HG02588 (cell line): ENCODE measurements around the gene YAP1.

Experiments
- ATAC-seq: cut with Tn5 transposase; IDR thresholded peaks from one replicate; pipeline ENCODE4 v1.9.1; 2021; ENCODE audit warnings: mild to moderate bottlenecking, moderate library complexity; ENCODE audit not compliant: unreplicated experiment

YAP1 gene

DNA sequence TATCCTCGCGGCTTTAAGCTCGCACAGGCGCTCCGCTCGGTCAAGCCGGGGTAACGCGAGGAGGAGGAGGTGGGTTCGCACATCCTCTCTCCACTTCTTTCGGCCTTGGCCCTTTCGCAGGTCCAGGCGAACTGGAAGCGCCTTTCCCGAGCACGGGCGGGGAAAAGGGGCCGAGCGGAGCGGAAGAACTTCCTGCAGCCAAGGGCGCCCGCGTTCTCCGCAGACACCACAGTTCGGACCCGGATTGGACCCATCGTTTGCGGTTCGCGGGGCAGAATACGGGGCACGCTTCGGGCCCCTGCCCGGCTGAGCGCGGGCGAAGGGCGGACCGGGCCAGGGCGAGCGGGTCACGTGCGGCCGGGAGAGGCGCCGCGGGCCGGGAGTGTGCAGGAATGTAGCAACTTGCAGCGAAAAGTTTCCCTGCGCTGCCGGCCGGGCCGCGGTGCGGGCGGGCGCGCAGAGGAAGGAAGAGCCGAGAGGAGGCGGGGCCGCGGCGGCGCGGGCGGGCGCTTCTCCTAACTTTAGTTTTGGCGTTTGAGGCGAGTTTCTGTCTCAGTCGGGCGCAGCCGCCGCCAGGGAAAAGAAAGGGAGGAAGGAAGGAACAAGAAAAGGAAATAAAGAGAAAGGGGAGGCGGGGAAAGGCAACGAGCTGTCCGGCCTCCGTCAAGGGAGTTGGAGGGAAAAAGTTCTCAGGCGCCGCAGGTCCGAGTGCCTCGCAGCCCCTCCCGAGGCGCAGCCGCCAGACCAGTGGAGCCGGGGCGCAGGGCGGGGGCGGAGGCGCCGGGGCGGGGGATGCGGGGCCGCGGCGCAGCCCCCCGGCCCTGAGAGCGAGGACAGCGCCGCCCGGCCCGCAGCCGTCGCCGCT lies at the start of gene YAP1:
YAP1 (plus strand) TSS at position 552 of the 865 bp plus-strand sequence. CDS start 402 bp downstream, outside the sequence.
- peak; percentile 90 for ATAC-seq

DNA sequence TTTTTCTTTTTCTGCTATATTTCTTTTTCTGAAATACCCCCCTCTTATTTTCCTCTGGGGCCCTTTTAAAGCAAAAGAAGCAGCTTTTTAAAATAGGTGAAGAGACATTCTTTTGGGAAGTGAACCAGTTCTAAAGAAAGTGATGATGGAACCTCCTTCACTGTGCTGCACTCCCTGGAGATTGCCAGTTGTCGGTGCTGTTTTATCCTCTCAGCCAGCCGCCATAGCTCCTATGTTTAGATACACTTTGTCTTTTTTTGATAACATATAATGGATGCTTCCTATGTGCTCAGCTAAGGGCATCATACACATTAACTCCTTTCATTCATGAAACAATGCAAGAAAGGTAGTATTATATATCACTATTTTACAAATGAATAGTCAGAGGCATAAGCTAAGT lies 49.0 kb upstream of the YAP1 start:
- ATAC-seq: no peak

- no peak for ATAC-seq
Measured at GRCh38 chr11:102062106-102062505, 48.1 kb upstream of the YAP1 start.

GRCh38 chr11:102064316-102064715 lies 45.9 kb upstream of the YAP1 start:
- ATAC-seq: no peak

DNA sequence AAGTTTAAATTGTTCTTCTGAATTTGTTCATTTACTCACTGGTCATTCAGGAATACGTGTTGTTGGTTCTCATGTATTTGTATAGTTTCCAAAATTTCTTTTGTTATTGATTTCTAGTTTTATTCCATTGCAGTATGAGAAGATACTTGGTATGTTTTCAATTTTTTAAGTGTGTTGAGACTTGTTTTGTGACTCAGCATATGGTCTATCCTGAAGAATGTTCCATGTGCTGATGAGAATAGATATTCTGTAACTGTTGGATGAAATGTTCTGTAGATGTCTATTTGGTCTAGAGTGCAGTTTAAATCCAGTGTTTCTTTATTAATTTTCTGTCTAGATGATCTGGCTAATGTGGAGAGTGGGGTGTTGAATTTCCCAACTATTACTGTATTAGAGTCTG lies 39.5 kb upstream of the YAP1 start:
- no peak for ATAC-seq

- ATAC-seq: no peak
Measured at GRCh38 chr11:102071497-102072472, 38.5 kb upstream of the YAP1 start.

DNA sequence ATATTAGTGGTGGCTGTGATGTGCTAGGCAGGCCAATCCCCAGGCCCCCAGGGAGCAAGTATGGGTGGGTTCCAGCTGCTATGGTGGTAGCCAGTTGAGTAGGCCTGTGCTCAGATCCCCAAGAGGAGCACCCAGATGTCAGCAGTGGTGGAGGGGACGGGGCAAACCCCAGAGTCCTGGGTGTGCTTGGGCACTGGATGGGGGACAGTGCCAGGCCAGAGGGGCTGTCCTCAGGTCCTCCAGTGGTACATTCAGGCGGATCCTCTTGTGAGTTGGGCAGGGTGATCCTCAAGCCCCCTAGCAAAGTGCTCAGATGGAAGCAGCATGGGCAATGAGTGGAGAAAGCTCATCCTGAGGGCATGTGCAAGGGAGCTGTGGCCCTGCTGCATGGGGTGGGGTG lies 37.0 kb upstream of the YAP1 start:
- ATAC-seq: no peak

DNA sequence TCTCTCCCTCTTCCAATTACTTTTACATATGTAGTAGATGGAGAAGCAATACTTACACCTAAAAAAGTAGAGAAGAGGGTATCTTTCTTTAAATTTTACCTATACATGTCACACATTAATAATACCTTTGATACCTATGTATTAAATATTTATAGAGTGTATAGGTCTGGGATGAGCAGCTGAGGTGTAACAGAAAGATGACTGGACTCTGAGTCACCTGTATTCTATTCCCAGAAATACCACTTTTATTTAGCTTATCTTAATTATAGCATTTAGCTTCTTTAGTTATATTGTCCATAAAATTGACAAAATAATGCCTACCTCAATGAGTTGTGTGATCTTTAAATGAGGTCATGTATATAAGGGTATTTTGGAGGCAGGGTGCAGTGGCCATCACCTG lies 30.6 kb upstream of the YAP1 start:
- ATAC-seq: no peak

DNA sequence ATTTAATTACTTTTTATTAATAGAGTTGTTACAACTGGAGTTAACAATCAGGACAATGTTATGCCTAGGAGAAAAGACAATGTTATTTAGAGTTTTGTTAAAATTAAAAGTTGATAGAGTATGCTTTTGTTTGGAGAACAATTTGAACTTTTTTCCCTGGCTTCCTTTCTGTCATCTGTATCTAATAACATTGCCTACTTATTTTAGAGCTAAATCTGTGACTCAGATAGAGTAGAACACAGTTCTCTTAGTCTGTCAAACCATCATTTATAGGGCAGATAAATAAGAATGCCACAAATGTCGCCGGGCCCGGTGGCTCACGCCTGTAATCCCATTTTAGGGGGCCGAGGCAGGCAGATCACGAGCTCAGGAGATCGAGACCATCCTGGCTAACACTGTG lies 28.9 kb upstream of the YAP1 start:
- ATAC-seq: no peak

- no peak for ATAC-seq
Measured at GRCh38 chr11:102085864-102086551, 24.2 kb upstream of the YAP1 start.

GRCh38 chr11:102097186-102097585 lies 13.1 kb upstream of the YAP1 start:
- no peak for ATAC-seq

DNA sequence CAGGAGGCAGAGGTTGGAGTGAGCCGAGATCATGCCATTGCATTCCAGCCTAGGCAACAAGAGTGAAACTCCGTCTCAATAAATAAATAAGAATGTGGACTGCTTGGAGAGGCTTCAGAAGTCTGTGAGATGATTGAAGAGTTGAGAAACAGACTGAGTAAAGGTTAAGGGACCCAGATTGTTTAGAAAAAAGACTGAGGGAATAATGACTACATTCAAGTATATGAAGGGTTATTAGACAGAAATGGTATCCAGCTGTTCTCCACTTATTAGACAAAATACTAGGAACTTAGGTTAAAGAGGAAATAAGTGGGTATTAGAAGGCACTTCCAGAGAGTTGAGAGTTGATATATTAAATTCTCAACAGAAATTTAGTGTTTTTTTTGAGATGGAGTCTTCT lies 10.5 kb upstream of the YAP1 start:
- ATAC-seq: no peak

DNA sequence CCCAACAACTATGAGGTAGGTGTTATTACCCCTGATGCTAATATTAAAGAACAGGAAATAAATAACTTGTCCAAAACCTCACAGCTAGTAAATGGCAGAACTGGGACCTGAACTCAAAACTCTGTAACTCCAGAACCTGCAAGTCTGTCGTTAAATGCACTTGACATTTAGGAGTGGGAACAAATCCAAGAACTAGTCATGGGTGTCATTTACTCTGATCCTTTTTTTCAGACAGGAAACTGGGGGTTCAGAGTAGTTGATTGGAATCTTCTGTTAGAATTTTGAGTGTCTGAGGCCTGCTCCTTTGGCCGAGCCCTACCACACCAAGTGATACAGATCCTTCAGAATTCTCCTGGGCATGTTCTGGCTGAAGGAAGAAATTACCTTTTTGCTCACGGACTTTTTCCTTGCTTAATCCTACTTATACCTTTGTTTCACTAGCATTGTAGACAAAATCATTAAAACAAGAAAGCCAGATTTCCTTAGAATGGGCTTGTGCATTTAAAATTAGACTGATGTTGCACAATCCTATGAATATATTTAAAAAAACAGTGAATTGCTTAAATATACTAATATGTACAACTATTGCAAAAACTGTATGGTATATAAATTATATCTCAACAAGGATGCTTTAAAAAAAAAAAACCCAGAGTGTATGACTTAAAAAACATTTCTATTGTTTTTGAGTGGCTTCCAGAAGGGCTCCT lies 1.4 kb upstream of the YAP1 start:
- ATAC-seq: no peak

GRCh38 chr11:102110761-102111010 lies 439 bp downstream of the YAP1 start:
- ATAC-seq: no peak

GRCh38 chr11:102111011-102111786 lies 952 bp downstream of the YAP1 start:
- no peak for ATAC-seq

GRCh38 chr11:102111787-102112508 lies 1.7 kb downstream of the YAP1 start:
- ATAC-seq: no peak

- no peak for ATAC-seq
Measured at GRCh38 chr11:102112509-102112821, 2.2 kb downstream of the YAP1 start.

DNA sequence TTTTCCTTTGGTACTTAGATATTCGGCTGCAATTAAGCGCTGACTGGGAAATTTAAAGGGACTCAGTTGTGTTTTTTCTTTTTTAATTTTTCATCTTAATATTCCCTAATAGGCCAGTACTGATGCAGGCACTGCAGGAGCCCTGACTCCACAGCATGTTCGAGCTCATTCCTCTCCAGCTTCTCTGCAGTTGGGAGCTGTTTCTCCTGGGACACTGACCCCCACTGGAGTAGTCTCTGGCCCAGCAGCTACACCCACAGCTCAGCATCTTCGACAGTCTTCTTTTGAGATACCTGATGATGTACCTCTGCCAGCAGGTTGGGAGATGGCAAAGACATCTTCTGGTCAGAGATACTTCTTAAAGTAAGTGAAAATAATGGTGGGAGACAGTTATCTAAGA lies 3.8 kb downstream of the YAP1 start:
- no peak for ATAC-seq

DNA sequence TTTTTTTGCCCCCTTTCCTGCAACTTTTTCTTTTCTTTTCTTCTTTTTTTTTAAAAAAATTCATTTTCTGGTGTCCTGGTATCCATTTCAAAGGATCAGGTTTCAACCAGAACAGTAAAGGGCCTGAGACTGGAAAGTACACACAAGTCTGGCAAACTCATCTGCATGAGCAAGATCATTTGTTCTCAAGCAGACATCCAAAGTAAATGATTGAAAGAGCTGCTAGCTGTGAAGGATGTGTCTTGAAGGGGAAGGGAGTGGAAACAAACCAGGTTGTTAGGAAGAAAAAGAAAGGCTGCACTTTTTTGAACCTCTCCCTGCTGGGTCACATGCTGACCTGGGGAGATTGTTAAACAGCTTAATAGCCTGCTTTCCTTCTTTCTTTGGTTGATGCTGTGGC lies 5.3 kb downstream of the YAP1 start:
- ATAC-seq: no peak
